HepG2 (cell line): ENCODE results near the gene LAMA5. TPM values are rescaled to one million over a fixed set of nuclear protein-coding genes. Genes with fewer than 3 reads are reported as not detected.

ENCODE experiments used
- ATF3 ChIP-seq: sonication (generic); formaldehyde crosslinking; IDR thresholded peaks from 2 replicates; pipeline ENCODE4 v1.4.0; 2020; ENCODE audit warnings: missing genetic modification reagents
- FOXO1 ChIP-seq: sonication (generic); formaldehyde crosslinking; IDR thresholded peaks from 2 replicates; pipeline ENCODE4 v1.4.0; 2020; ENCODE audit warnings: missing genetic modification reagents
- HNRNPH1 ChIP-seq: fragments of 200-400 bp; formaldehyde crosslinking; optimal IDR thresholded peaks from 2 replicates; pipeline ENCODE3; 2017; ENCODE audit warnings: mild to moderate bottlenecking, low read depth, low read length
- KDM5B ChIP-seq: sonication (generic); formaldehyde crosslinking; IDR thresholded peaks from 2 replicates; pipeline ENCODE4 v1.4.0; 2020; ENCODE audit warnings: missing genetic modification reagents, mild to moderate bottlenecking, borderline replicate concordance
- KLF13 ChIP-seq: sonication (generic); formaldehyde crosslinking; IDR thresholded peaks from 2 replicates; pipeline ENCODE4 v1.4.0; 2020; ENCODE audit warnings: mild to moderate bottlenecking, missing genetic modification reagents
- MLX ChIP-seq: IDR thresholded peaks from 2 replicates; pipeline ENCODE4 v1.6.1; 2016
- NFKB2 ChIP-seq: sonication (generic); formaldehyde crosslinking; IDR thresholded peaks from 2 replicates; pipeline ENCODE4 v1.4.0; 2020; ENCODE audit warnings: missing genetic modification reagents, borderline replicate concordance
- PAF1 ChIP-seq: IDR thresholded peaks from 2 replicates; pipeline ENCODE4 v1.6.1; 2016; ENCODE audit warnings: missing genetic modification reagents, missing compliant biosample characterization
- PAX8 ChIP-seq: sonication (generic); formaldehyde crosslinking; IDR thresholded peaks from 2 replicates; pipeline ENCODE4 v1.8.0; 2022; ENCODE audit warnings: mild to moderate bottlenecking, missing genetic modification reagents, borderline replicate concordance
- PHF8 ChIP-seq: sonication (generic); formaldehyde crosslinking; IDR thresholded peaks from 2 replicates; pipeline ENCODE4 v1.5.0; 2020; ENCODE audit warnings: missing genetic modification reagents
- PREB ChIP-seq: sonication (generic); formaldehyde crosslinking; IDR thresholded peaks from 2 replicates; pipeline ENCODE4 v1.4.0; 2020; ENCODE audit warnings: missing genetic modification reagents
- SALL1 ChIP-seq: sonication (generic); formaldehyde crosslinking; IDR thresholded peaks from 2 replicates; pipeline ENCODE4 v1.8.0; 2022; ENCODE audit warnings: mild to moderate bottlenecking, missing genetic modification reagents
- SNAPC2 ChIP-seq: sonication (generic); formaldehyde crosslinking; IDR thresholded peaks from 2 replicates; pipeline ENCODE4 v1.8.1; 2022; ENCODE audit warnings: mild to moderate bottlenecking, missing genetic modification reagents
- SNAPC4 ChIP-seq: sonication (generic); formaldehyde crosslinking; IDR thresholded peaks from 2 replicates; pipeline ENCODE4 v1.4.0; 2020; ENCODE audit warnings: mild to moderate bottlenecking, missing genetic modification reagents
- SP140L ChIP-seq: sonication (generic); formaldehyde crosslinking; IDR thresholded peaks from 2 replicates; pipeline ENCODE4 v1.4.0; 2020; ENCODE audit warnings: missing genetic modification reagents, borderline replicate concordance
- SRSF1 ChIP-seq: fragments of 200-400 bp; formaldehyde crosslinking; optimal IDR thresholded peaks from 2 replicates; pipeline ENCODE3; 2017; ENCODE audit warnings: mild to moderate bottlenecking, low read depth, low read length, moderate library complexity
- SRY ChIP-seq: sonication (generic); formaldehyde crosslinking; IDR thresholded peaks from 2 replicates; pipeline ENCODE4 v1.8.0; 2022; ENCODE audit warnings: mild to moderate bottlenecking, missing genetic modification reagents
- TRIM24 ChIP-seq: sonication (generic); formaldehyde crosslinking; IDR thresholded peaks from 2 replicates; pipeline ENCODE4 v1.8.0; 2022; ENCODE audit warnings: mild to moderate bottlenecking, missing genetic modification reagents
- XRCC5 ChIP-seq: fragments of 200-400 bp; formaldehyde crosslinking; optimal IDR thresholded peaks from 2 replicates; pipeline ENCODE3; 2017; ENCODE audit warnings: mild to moderate bottlenecking, low read length
- ZBTB42 ChIP-seq: sonication (generic); formaldehyde crosslinking; IDR thresholded peaks from 2 replicates; pipeline ENCODE4 v1.5.0; 2020; ENCODE audit warnings: mild to moderate bottlenecking, missing genetic modification reagents
- ZNF17 ChIP-seq: sonication (generic); formaldehyde crosslinking; IDR thresholded peaks from 2 replicates; pipeline ENCODE4 v1.5.0; 2020; ENCODE audit warnings: mild to moderate bottlenecking, missing genetic modification reagents
- ZNF619 ChIP-seq: sonication (generic); formaldehyde crosslinking; IDR thresholded peaks from 2 replicates; pipeline ENCODE4 v1.4.0; 2020; ENCODE audit warnings: mild to moderate bottlenecking, missing genetic modification reagents
- polyA plus RNA-seq, 8 experiments: library from polyadenylated mRNA; depleted of rRNA in 3 of 8; stranded (reverse) in 7 of 8; unstranded in 1 of 8; fragments of >200 nt; fragmentation: Illumina TruSeq in 4 of 8; extraction: Trizol in 4 of 8; gene quantifications; 2 replicates each; pipeline versions ENCODE4 v1.2.1 to v1.2.3, GENCODE V29; 2011 to 2016; ENCODE audit warnings: low read depth in 4 of 8, missing spikeins in 1 of 8, mixed read lengths in 1 of 8; ENCODE audit not compliant: insufficient read depth in 1 of 8
- total RNA-seq, 5 experiments: library from RNA; depleted of rRNA; stranded (reverse); fragments of >200 nt; fragmentation: Illumina TruSeq; extraction: Trizol; gene quantifications; 2 replicates each; pipeline ENCODE4 v1.2.3, GENCODE V29; 2016; ENCODE audit warnings: low read depth in 1 of 5
- TF ChIP-seq, protein P1 (sequence below): sonication (generic); formaldehyde crosslinking; IDR thresholded peaks from 2 replicates; pipeline ENCODE4 v1.5.0; 2020; ENCODE audit warnings: missing genetic modification reagents, mild to moderate bottlenecking, borderline replicate concordance

Gene LAMA5
- total and polyA plus RNA-seq, 2 of the 13 experiments (the other 11 are each of a cell fraction or from before 2014, with no cell fraction given) = 21.0 to 44.7 TPM

GRCh38 chr20:62381202-62381797, 14.2 kb upstream of the LAMA5 start (continued):
- TF ChIP-seq PREB (CRISPR knock-in tag) (no peak), XRCC5 (no peak), KLF13 (CRISPR knock-in tag) (no peak), FOXO1 (CRISPR knock-in tag) (no peak), HNRNPH1 (peak; percentile 50), ZNF17 (CRISPR knock-in tag) (no peak), PAX8 (no peak), SNAPC4 (no peak), PHF8 (CRISPR knock-in tag) (no peak), ZNF619 (no peak), PAF1 (CRISPR knock-in tag) (0 out of 2 replicates have a peak, but pooled peaks have one; percentile 7), SRSF1 (peak; percentile 10), KDM5B (peak; percentile 33), SNAPC2 (CRISPR knock-in tag) (no peak), NFKB2 (CRISPR knock-in tag) (0 out of 2 replicates have a peak, but pooled peaks have one; percentile 7), ATF3 (no peak), SALL1 (CRISPR knock-in tag) (no peak), MLX (no peak), TRIM24 (no peak), ZBTB42 (CRISPR knock-in tag) (no peak), SRY (no peak), SP140L (no peak)
- TF ChIP-seq, protein P1, sequence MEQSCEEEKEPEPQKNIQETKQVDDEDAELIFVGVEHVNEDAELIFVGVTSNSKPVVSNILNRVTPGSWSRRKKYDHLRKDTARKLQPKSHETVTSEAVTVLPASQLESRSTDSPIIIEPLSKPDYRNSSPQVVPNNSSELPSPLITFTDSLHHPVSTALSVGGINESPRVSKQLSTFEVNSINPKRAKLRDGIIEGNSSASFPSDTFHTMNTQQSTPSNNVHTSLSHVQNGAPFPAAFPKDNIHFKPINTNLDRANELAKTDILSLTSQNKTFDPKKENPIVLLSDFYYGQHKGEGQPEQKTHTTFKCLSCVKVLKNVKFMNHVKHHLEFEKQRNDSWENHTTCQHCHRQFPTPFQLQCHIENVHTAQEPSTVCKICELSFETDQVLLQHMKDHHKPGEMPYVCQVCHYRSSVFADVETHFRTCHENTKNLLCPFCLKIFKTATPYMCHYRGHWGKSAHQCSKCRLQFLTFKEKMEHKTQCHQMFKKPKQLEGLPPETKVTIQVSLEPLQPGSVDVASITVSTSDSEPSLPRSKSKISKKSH (CRISPR knock-in tag) = peak; percentile 72
